Measurements from ENCODE around the gene TNS1. TPM values are rescaled to one million over a fixed set of nuclear protein-coding genes. Genes with fewer than 3 reads are reported as not detected.

The TNS1 gene
- total RNA-seq, 1 donor from 2014 or later = 0.24 TPM

GRCh38 chr2:217981971-217982370 is 20.8 kb downstream of the TNS1 start:
- H3F3A ChIP-seq (ENCODE audit: low read depth) = no peaks in the 10 kb centered on the region
- H3K9me3 ChIP-seq (ENCODE audit: low read depth) = no peaks in the 10 kb centered on the region
- H3K9me3 Mint-ChIP-seq = no peaks in the 10 kb centered on the region
- TF ChIP-seq EZH2phosphoT487 (IDR thresholded peaks at IDR 0.05) (no peak), EZH2 (IDR thresholded peaks at IDR 0.05) (no peak), CTCF (IDR thresholded peaks at IDR 0.05) (no peak)
- no peak for DNase-seq (ENCODE audit: low spot score)
- H3K36me3 ChIP-seq = no peaks in the 10 kb centered on the region
- H3K4me2 ChIP-seq = no peak overlapping the region
- no peak overlapping the region for H3K27ac ChIP-seq
- no peak overlapping the region for H3K4me3 ChIP-seq
- peaks cover 39% of the 10 kb centered on the region for H3K27me3 ChIP-seq
- peaks cover 13% of the 10 kb centered on the region for H3K4me1 Mint-ChIP-seq
- no peak overlapping the region for H3K4me3 Mint-ChIP-seq
- no peak overlapping the region for H2AFZ ChIP-seq (replicated peaks)
- peaks cover 10% of the 10 kb centered on the region for H3K4me1 ChIP-seq
- H3K9ac ChIP-seq = no peak overlapping the region
- no peak overlapping the region for H3K27ac Mint-ChIP-seq
- peaks cover 4% of the 10 kb centered on the region for H4K20me1 ChIP-seq (ENCODE audit: low read depth)
- H3K27me3 Mint-ChIP-seq (ENCODE audit: insufficient read depth, low read depth) = peaks cover 4% of the 10 kb centered on the region
- H3K79me2 ChIP-seq (ENCODE audit: low read depth) = no peaks in the 10 kb centered on the region
- H3K36me3 Mint-ChIP-seq = no peaks in the 10 kb centered on the region

GRCh38 chr2:217981084-217981730 is 21.6 kb downstream of the TNS1 start:
- H3K9me3 ChIP-seq (ENCODE audit: low read depth) = no peaks in the 10 kb centered on the region
- peaks cover 10% of the 10 kb centered on the region for H3K4me1 ChIP-seq
- peaks cover 4% of the 10 kb centered on the region for H4K20me1 ChIP-seq (ENCODE audit: low read depth)
- Mint-ChIP-seq H3K27ac (no peak overlapping the region), H3K36me3 (no peaks in the 10 kb centered on the region), H3K4me3 (peak overlapping the region; percentile 11), H3K4me1 (peaks cover 13% of the 10 kb centered on the region), H3K27me3 (ENCODE audit: insufficient read depth, low read depth) (peaks cover 4% of the 10 kb centered on the region), H3K9me3 (no peaks in the 10 kb centered on the region)
- no peaks in the 10 kb centered on the region for H3F3A ChIP-seq (ENCODE audit: low read depth)
- H3K36me3 ChIP-seq = no peaks in the 10 kb centered on the region
- no peak overlapping the region for H2AFZ ChIP-seq (replicated peaks)
- no peaks in the 10 kb centered on the region for H3K79me2 ChIP-seq (ENCODE audit: low read depth)
- no peak overlapping the region for H3K9ac ChIP-seq
- no peak overlapping the region for H3K27ac ChIP-seq
- TF ChIP-seq EZH2phosphoT487 (IDR thresholded peaks at IDR 0.05) = no peak
- TF ChIP-seq CTCF (IDR thresholded peaks at IDR 0.05) = no peak
- no peak for TF ChIP-seq EZH2 (IDR thresholded peaks at IDR 0.05)
- H3K4me3 ChIP-seq = no peak overlapping the region
- no peak overlapping the region for H3K4me2 ChIP-seq
- H3K27me3 ChIP-seq = peaks cover 46% of the 10 kb centered on the region
- no peak for DNase-seq (ENCODE audit: low spot score)

- Mint-ChIP-seq H3K27ac (no peak overlapping the region), H3K4me3 (peak overlapping the region; percentile 11), H3K4me1 (peaks cover 13% of the 10 kb centered on the region), H3K9me3 (no peaks in the 10 kb centered on the region), H3K36me3 (no peaks in the 10 kb centered on the region), H3K27me3 (ENCODE audit: insufficient read depth, low read depth) (peaks cover 4% of the 10 kb centered on the region)
- H3K9me3 ChIP-seq (ENCODE audit: low read depth) = no peaks in the 10 kb centered on the region
- H3K4me2 ChIP-seq = no peak overlapping the region
- H4K20me1 ChIP-seq (ENCODE audit: low read depth) = peaks cover 4% of the 10 kb centered on the region
- H3K79me2 ChIP-seq (ENCODE audit: low read depth) = no peaks in the 10 kb centered on the region
- no peaks in the 10 kb centered on the region for H3F3A ChIP-seq (ENCODE audit: low read depth)
- H3K27me3 ChIP-seq = peaks cover 53% of the 10 kb centered on the region
- no peak overlapping the region for H3K4me3 ChIP-seq
- no peak for DNase-seq (ENCODE audit: low spot score)
- no peaks in the 10 kb centered on the region for H3K36me3 ChIP-seq
- H3K9ac ChIP-seq = no peak overlapping the region
- TF ChIP-seq EZH2phosphoT487 (IDR thresholded peaks at IDR 0.05) (no peak), EZH2 (IDR thresholded peaks at IDR 0.05) (no peak), CTCF (IDR thresholded peaks at IDR 0.05) (no peak)
- H3K4me1 ChIP-seq = peaks cover 10% of the 10 kb centered on the region
- H2AFZ ChIP-seq (replicated peaks) = no peak overlapping the region
- H3K27ac ChIP-seq = no peak overlapping the region
Observed at GRCh38 chr2:217980591-217980990, 22.2 kb downstream of the TNS1 start.
